HL-60/S4 (cell line): ENCODE results near the gene DAPK1.

ENCODE experiments used
- in situ Hi-C: fragments of 300-500 bp; cut with MboI; formaldehyde crosslinking; loops from 2 replicates; pipeline ENCODE4 v1.14.3; 2022; ENCODE audit warnings: low sequenced_read_pairs

DAPK1 gene

GRCh38 chr9:87497604-87498045 is at the start of gene DAPK1:
Gene DAPK1 (plus strand): TSS chr9:87497867. CDS start chr9:87499078, 1,211 bp downstream.
- in situ Hi-C loops: no loop called here

GRCh38 chr9:87451149-87451548 is 46.5 kb upstream of the DAPK1 start:
- in situ Hi-C loops: no loop called here

- in situ Hi-C loops: no loop called here
These were observed 42.3 kb upstream of the DAPK1 start for GRCh38 chr9:87455407-87455806.

- in situ Hi-C loops: no loop called here
These were observed 36.4 kb upstream of the DAPK1 start for GRCh38 chr9:87461256-87461655.

- in situ Hi-C loops: no loop called here
These were observed 33.3 kb upstream of the DAPK1 start for GRCh38 chr9:87464110-87464991.

GRCh38 chr9:87464992-87465378 is 32.7 kb upstream of the DAPK1 start:
- in situ Hi-C loops: no loop called here

GRCh38 chr9:87465816-87466215 is 31.9 kb upstream of the DAPK1 start:
- in situ Hi-C loops: no loop called here

- in situ Hi-C loops: no loop called here
These were observed 30.5 kb upstream of the DAPK1 start for GRCh38 chr9:87467187-87467586.

GRCh38 chr9:87469793-87470465 is 27.7 kb upstream of the DAPK1 start:
- in situ Hi-C loops: no loop called here

GRCh38 chr9:87471746-87472145 is 25.9 kb upstream of the DAPK1 start:
- in situ Hi-C loops: no loop called here

- in situ Hi-C loops: no loop called here
These were observed 22.2 kb upstream of the DAPK1 start for GRCh38 chr9:87475463-87475862.

- in situ Hi-C loops: no loop called here
These were observed 19.3 kb upstream of the DAPK1 start for GRCh38 chr9:87478226-87478992.

- in situ Hi-C loops: no loop called here
These were observed 17.9 kb upstream of the DAPK1 start for GRCh38 chr9:87479801-87480201.

GRCh38 chr9:87481890-87482855 is 15.5 kb upstream of the DAPK1 start:
- in situ Hi-C loops: no loop called here

- in situ Hi-C loops: no loop called here
These were observed 7.4 kb upstream of the DAPK1 start for GRCh38 chr9:87490225-87490624.

- in situ Hi-C loops: no loop called here
These were observed 6.8 kb upstream of the DAPK1 start for GRCh38 chr9:87490907-87491306.

GRCh38 chr9:87491523-87491922 is 6.1 kb upstream of the DAPK1 start:
- in situ Hi-C loops: no loop called here

GRCh38 chr9:87492642-87493041 is 5.0 kb upstream of the DAPK1 start:
- in situ Hi-C loops: no loop called here

- in situ Hi-C loops: no loop called here
These were observed 2.6 kb upstream of the DAPK1 start for GRCh38 chr9:87494970-87495471.

- in situ Hi-C loops: no loop called here
These were observed 525 bp upstream of the DAPK1 start for GRCh38 chr9:87497080-87497603.
